GM12892 (cell line): Measurements from ENCODE around the gene RSPH1.

Experiments used
- POLR2A ChIP-seq: IDR thresholded peaks from 2 replicates; pipeline ENCODE4 v1.6.1; 2011; ENCODE audit warnings: low read depth, low read length, control low read depth
- POLR2AphosphoS5 ChIP-seq: IDR thresholded peaks from 2 replicates; pipeline ENCODE4 v1.6.1; 2011; ENCODE audit warnings: low read depth, low read length, control low read depth

GRCh38 chr21:42486072-42486471, 10.0 kb downstream of the RSPH1 start:
- no peak for TF ChIP-seq POLR2A
- TF ChIP-seq POLR2AphosphoS5: no peak
